Activated naive CD4-positive, alpha-beta T cell (primary cell): ENCODE measurements around the gene ZSCAN23.
"Not testable (repeated sequence)": the region's sequence is repeated elsewhere in the genome, so short reads cannot be mapped to it uniquely, and the experiment has no call there.

Source experiments
- DNase-seq, 4 experiments: peaks; one replicate each; lab custom pipeline; 2025; lab: John Stamatoyannopoulos, UW

Gene ZSCAN23

DNA sequence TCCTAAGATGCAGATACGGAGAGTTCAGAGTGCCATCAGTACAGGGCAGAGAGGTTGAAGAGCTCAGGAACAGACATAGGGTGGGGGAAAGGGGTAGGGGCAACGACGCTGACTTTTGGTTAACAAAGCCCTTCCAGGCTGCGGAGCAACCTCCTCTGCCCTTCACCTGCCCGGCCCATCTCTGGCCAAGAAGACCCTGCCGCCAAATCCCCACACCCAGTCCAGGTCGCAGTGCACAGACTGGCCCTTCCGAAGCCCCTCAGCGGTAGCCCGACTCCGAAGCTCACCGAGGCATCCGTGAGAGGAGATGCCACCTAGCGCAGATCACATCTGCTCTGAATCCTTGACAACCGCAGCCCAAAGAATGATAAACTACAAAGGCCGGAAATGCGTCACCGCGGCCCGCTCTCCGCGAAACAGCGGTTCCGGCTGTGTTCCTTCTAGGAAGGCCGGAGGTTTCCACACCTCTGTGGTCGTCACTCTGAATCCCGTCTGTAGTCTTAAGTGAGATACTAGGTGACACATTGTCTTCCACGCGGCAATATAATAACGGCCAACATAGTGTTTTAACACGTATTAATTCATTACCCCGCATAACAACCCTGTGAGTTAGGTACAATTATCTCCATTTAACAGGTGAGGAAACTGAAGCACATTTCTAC, at the start of gene ZSCAN23:
Gene ZSCAN23, minus strand, starts transcription at position 380 of the 662 bp plus-strand sequence. CDS start 7,225 bp downstream, outside the sequence.
- DNase-seq, result peak; percentile 46 to 78 (median 58)

- DNase-seq, result no peak
Measured at GRCh38 chr6:28491984-28492317, 48.7 kb upstream of the ZSCAN23 start.

DNA sequence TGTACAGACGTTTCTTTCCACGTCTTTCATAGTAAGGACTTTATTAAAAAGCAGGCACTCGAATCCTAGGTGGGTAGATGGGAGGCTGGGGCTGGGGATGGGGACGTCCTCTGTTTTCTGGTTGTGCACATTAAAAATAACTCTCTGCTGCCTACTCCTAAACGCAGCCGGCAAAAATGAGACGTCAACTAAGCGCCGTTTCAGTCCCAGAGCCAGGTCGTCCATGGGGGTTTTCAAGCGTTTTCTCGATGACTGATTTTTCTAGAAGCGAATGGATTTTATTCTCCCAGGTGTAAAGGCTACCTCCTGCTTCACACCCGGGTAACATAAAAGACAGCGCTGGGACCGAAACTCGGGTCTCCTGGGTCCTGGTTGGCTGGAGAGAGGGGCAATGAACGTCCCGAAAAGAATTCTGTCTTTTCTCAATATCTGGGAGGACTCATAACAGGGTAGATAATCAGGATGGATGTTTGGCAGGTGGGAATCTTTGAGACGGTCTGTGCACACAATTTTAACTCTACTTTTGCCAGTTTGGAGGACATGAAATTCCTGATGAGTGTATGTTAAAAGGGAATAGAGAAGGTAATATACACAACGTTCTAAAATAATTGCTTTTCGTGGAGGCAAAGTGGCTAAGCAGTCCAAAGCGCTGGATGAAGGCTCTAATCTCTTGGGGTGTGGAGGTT, 47.1 kb upstream of the ZSCAN23 start:
- DNase-seq, result no peak

DNA sequence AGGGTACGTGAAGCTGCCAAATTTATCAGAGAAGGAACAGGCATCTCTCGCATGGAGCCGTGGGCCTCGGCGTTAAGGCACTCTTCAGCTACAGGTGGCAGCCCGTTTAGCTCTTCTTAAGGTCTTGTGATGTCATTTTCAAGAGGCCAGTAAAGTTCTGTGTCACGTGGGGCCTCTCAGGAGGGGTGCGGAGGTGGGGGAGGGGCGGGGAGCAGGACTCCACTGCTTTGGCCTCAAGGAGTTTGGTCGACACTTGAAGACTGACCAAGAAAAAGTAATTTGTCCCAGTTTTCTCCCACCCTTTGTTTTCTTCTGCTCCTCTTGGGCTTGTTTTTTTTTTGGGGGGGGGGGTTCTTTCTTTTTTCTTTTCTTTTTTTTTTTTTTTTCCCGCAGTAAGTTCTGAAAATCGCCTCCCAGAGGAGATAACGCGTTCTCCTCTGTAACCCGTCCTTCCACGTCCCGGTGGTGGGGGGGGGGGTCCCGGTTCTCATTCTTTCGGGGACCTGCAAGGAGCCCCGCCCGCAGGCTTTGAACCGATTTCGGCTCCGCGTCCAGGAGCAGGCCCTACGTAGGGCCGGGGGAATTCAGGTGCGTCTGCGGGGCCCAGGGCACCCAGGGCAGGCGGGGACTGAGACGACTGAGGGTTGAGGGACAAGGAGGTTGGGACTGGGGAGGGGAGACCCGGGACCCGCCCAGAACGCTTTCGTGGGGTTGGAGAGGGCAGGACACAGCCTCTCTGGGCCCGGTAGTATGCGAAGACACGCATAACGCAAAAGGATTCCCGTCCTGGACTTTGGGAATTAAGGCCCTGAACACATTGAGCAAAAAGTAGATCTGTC, 46.3 kb upstream of the ZSCAN23 start:
- DNase-seq, result no peak

GRCh38 chr6:28488916-28489365, 45.6 kb upstream of the ZSCAN23 start:
- DNase-seq, result no peak

DNA sequence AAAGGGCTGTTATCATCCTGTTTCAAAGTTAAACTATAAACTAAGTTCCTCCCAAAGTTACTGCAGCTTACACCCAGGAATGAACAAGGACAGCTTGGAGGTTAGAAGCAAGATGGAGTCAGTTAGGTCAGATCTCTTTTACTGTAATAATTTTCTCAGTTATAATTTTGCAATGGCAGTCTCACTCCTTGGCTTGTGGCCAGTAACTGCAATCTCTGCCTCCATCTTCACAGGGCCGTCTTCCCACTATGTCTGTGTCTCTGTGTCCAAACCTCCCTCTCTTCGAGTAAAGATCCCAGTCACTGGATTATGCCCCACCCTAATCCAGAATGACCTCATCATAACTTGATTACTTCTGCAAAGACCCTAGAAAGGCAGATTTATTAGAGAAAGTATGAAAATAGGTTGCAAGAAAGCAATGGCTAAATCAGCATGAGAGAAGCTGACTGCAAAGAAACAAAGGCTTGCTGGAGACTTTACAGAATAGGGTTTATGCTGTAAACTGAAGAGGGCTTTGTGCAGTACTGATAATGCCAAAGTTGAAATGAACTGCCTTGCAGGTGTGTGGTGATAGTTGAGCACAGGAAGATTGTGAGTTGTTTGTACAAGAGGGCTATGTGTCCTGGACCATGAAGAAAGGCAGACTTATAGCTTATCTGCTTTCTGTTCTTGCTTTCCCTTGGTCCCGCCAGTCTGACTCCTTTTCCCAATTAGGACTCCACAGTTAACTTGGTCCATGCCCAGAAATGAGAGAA, 43.9 kb upstream of the ZSCAN23 start:
- DNase-seq, result no peak

GRCh38 chr6:28486533-28486932, 43.2 kb upstream of the ZSCAN23 start:
- no peak for DNase-seq

- DNase-seq, result no peak
Measured at GRCh38 chr6:28485482-28485881, 42.2 kb upstream of the ZSCAN23 start.

GRCh38 chr6:28480253-28480932, 37.1 kb upstream of the ZSCAN23 start:
- no peak for DNase-seq

DNA sequence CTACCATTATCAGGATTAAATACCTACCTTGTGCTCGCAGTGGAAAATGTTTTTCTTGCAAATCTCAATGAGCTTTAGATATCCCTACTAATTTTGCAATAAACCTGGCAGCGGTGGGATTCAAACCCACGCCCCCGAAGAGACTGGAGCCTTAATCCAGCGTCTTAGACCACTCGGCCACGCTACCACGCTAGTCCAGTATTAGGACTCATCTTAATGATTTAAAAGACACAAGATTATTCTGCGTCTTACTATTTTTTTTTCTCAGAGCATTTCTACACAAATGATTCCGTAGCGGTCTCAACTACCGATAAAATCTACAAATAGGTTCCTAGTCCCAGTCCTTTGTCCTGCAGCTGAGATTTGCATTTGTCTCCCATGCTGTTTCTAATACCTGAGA, 35.2 kb upstream of the ZSCAN23 start:
- no peak for DNase-seq

GRCh38 chr6:28474441-28475219, 31.3 kb upstream of the ZSCAN23 start:
- no peak for DNase-seq

DNA sequence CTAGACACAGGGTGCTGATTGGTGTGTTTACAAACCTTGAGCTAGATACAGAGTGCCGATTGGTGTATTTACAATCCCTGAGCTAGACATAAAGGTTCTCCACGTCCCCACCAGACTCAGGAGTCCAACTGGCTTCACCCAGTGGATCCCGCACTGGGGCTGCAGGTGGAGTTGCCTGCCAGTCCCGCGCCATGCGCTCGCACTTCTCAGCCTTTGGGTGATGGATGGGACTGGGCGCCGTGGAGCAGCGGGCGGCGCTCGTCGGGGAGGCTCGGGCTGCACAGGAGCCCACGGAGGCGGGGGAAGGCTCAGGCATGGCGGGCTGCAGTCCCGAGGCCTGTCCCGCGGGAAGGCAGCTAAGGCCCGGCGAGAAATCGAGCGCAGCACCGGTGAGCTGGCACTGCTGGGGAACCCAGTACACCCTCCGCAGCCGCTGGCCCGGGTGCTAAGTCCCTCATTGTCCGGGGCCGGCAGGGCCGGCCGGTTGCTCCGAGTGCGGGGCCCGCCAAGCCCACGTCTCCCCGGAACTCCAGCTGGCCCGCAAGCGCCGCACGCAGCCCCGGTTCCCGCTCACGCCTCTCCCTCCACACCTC, 26.0 kb upstream of the ZSCAN23 start:
- not testable (repeated sequence) for DNase-seq

DNA sequence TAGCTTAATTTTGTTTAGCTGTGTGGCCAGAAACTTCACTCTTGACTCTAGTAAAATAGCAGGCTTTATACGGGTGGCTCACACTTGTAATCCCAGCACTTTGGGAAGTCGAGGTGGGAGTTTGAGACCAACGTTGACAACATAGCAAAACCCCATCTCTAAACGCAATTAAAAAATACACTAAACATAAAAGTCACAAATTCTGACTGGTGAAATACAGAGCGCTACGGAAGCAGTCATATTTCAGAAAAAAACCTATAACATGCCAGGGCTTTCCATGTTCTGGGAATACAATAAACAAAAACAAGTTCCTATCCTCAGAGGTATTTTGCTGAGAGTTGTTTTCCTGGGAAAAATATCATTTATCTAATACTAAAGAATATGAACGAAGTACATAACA, 24.8 kb upstream of the ZSCAN23 start:
- no peak for DNase-seq

DNA sequence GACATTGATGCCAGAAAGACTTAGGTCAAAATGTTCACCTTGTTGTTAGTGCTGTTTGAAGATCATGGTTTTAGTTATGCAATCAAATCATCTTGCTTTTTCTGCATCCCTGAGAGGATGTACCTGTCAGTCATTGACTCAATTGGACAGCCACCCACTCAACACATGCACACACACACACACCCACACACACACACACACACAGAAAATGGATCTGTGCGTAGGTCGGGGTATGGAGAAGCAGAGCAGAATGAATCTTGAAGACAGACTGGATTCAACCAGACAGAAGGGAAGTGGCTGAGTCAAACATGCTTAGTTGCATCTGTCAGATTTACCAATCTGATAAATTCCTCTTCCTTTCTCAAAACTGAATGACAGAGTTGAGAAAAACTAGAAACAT, 19.1 kb upstream of the ZSCAN23 start:
- no peak for DNase-seq

- no peak for DNase-seq
Measured at GRCh38 chr6:28458568-28458967, 15.3 kb upstream of the ZSCAN23 start.

- no peak for DNase-seq
Measured at GRCh38 chr6:28449056-28449455, 5.8 kb upstream of the ZSCAN23 start.

DNA sequence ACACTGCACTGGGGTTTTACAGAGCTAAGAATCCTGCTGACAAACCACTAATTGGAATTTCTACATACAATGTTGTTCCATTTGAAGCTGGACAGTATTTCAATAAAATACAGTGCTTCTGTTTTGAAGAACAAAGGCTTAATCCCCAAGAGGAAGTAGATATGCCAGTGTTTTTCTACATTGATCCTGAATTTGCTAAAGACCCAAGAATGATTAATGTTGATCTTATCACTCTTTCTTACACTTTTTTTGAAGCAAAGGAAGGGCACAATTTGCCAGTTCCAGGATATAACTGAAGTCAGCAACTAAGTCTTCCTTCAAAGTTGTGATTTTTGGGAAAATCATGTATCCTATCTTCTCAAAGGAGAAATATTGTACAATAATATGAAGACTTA, 4.2 kb upstream of the ZSCAN23 start:
- not testable (repeated sequence) for DNase-seq

DNA sequence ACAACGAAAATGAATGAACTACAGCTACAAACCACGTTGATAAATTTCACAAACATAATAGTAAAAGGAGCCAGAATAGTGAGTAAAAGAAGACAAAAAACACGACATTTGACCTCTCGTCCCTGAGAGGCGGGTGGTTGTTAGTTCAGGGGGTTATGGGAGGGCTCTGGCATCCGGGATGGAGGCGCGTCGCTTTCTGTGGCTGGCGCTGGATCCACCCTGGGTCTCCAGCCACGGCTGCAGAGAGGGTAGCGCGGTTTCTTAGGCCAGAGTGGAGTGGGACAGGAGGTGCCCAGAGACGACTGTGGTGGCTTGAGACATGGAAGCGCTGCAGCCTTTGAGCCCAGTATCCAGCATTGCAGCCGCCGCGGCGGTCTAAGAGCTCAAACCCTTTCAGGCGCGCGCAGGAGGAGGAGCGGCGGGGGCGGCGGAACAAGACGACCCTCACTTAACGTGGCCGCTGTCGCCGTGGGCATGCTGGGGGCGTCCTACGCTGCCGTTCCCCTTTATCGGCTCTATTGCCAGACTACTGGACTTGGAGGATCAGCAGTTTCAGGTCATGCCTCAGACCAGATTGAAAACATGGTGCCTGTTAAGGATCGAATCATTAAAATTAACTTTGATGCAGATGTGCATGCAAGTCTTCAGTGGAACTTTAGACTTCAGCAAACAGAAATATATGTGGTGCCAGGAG, 3.7 kb upstream of the ZSCAN23 start:
- no peak for DNase-seq

DNA sequence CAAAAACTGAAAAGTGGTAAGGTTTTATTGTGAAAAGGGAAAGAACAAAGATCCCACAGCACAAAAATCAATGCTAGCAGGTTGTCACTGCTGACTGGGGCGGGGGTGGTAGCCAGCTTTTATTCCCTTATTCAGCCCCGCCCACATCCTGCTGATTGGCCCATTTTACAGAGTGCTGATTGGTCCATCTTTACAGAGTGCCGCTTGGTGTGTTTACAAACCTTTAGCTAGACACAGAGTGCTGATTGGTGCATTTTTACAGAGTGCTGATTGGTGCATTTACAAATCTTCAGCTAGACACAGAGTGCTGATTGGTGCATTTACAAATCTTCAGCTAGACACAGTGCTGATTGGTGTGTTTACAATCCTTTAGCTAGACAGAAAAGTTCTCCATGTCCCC, 1.5 kb upstream of the ZSCAN23 start:
- DNase-seq, result not testable (repeated sequence)

DNA sequence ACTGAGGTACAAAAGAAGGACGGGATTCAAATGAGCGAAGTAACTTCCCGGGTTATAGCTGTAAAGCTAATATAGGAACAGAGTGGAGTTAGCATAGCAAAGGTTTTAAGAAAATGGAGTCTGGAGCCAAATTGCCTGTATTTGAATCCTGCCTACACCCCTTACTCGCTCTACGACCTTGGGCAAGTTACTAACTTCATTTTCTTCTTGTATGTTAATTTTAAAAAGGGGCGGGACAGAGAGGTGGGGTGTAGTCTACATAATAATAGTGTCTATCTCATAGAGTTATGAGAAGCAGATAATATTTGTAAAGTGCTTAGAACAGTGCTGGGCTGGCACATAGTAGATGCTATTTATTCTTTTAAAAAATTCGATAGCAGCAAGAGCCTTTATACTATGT, 705 bp downstream of the ZSCAN23 start:
- DNase-seq, result no peak
